Transverse colon (tissue), 4 donors: ENCODE results near the gene TP53I11. TPM values are rescaled to one million over a fixed set of nuclear protein-coding genes. Genes with fewer than 3 reads are reported as not detected.
A peak's percentile ranks its signal among the peaks of the same experiment; 100 is the strongest.

Experiments
- DNase-seq: peaks from one replicate; pipeline ENCODE4 v3.0.0-alpha.2; 2019
- H3K27ac ChIP-seq, 4 donors: fragments of 200-600 bp; sonication (generic); 2 replicates each; pipeline ENCODE4 v1.5.1; 2016 to 2018; ENCODE audit warnings: inconsistent platforms in 4 of 4
- H3K27me3 ChIP-seq: fragments of 200-600 bp; sonication (generic); 2 replicates; pipeline ENCODE4 v1.5.1; 2017; ENCODE audit warnings: inconsistent platforms
- H3K36me3 ChIP-seq, 4 donors: fragments of 200-600 bp; sonication (generic); 2 replicates each; pipeline ENCODE4 v1.5.1; 2017 to 2019; ENCODE audit warnings: inconsistent platforms in 4 of 4
- H3K4me1 ChIP-seq, 4 donors: fragments of 200-600 bp; sonication (generic); 2 replicates each; pipeline ENCODE4 v1.5.1; 2017 to 2020; ENCODE audit warnings: inconsistent platforms in 4 of 4
- H3K4me3 ChIP-seq, 4 donors: fragments of 200-600 bp; sonication (generic); 1 replicate in 1 of 4; 2 replicates in 3 of 4; pipeline versions ENCODE4 v1.5.1 to v1.6.1; 2017 to 2019; ENCODE audit warnings: inconsistent platforms in 4 of 4
- H3K9me3 ChIP-seq, 2 donors: fragments of 200-600 bp; sonication (generic); 2 replicates each; pipeline ENCODE4 v1.5.1; 2017 to 2019; ENCODE audit warnings: inconsistent platforms in 2 of 2
- EP300 ChIP-seq: sonication (generic); formaldehyde crosslinking; IDR thresholded peaks from one replicate; pipeline ENCODE4 v1.6.1; 2017; ENCODE audit warnings: antibody characterized with exemption, low read depth
- POLR2A ChIP-seq: fragments of 450-650 bp; IDR thresholded peaks from one replicate; pipeline ENCODE4 v1.6.1; 2016; ENCODE audit warnings: antibody characterized with exemption, mild to moderate bottlenecking, moderate library complexity
- POLR2AphosphoS5 ChIP-seq, 3 donors: sonication (generic); formaldehyde crosslinking; IDR thresholded peaks; one replicate each; pipeline ENCODE4 v1.6.1; 2016; ENCODE audit warnings: antibody characterized with exemption in 3 of 3
- WGBS, 2 donors: methylation state at CpG; one replicate each; pipeline ENCODE4 v1.1.5; 2018; ENCODE audit warnings: low coverage in 1 of 2; 5-methylcytosine and 5-hydroxymethylcytosine counted together
- in situ Hi-C, 4 donors: fragments of 200-750 bp; cut with MboI; loops; one replicate each; pipeline versions ENCODE4 v1.15.0 to v1.15.1; 2017; ENCODE audit warnings: low sequenced_read_pairs in 3 of 4, low pct_ligation_motif_present in 1 of 4, low pct_unique_long_range_greater_than_20kb in 1 of 4
- intact Hi-C: fragments of 100-400 bp; cut with DNase I; formaldehyde crosslinking; loops from one replicate; pipeline ENCODE4 v1.15.1; 2023; ENCODE audit warnings: low total_unique reads
- total RNA-seq, 4 donors: library from RNA; depleted of rRNA; stranded (reverse); fragments of >200 nt; gene quantifications; one replicate each; pipeline ENCODE4 v1.1.0, GENCODE V29; 2016
- TF ChIP-seq, protein P1 (sequence below), 5 experiments: fragments of 200-600 bp in 3 of 5; fragments of 450-650 bp in 2 of 5; sonication (generic) in 3 of 5; IDR thresholded peaks; 1 replicate in 2 of 5; 2 replicates in 3 of 5; pipeline ENCODE4 v1.5.1; 2016 to 2017; ENCODE audit warnings: antibody characterized with exemption in 5 of 5, inconsistent platforms in 3 of 5, mild to moderate bottlenecking in 2 of 5, moderate library complexity in 1 of 5

Gene TP53I11
- total RNA-seq, 4 donors from 2014 or later = 41.5 to 90.0 (median 56.4) TPM

GRCh38 chr11:44940835-44941234 is 9.8 kb downstream of the TP53I11 start:
- Histone ChIP-seq H3K27me3 (no peaks in the 10 kb centered on the region), H3K27ac (peak overlapping the region in 2 of 4 donors; percentile 5 to 14), H3K9me3 (no peaks in the 10 kb centered on the region), H3K36me3 (no peaks in the 10 kb centered on the region), H3K4me3 (no peak overlapping the region), H3K4me1 (peaks cover 9 to 30% (median 12%) of the 10 kb centered on the region in 4 donors)
- TF ChIP-seq POLR2AphosphoS5 (IDR thresholded peaks at IDR 0.05) (no peak), EP300 (no peak), POLR2A (no peak)
- TF ChIP-seq, protein P1, sequence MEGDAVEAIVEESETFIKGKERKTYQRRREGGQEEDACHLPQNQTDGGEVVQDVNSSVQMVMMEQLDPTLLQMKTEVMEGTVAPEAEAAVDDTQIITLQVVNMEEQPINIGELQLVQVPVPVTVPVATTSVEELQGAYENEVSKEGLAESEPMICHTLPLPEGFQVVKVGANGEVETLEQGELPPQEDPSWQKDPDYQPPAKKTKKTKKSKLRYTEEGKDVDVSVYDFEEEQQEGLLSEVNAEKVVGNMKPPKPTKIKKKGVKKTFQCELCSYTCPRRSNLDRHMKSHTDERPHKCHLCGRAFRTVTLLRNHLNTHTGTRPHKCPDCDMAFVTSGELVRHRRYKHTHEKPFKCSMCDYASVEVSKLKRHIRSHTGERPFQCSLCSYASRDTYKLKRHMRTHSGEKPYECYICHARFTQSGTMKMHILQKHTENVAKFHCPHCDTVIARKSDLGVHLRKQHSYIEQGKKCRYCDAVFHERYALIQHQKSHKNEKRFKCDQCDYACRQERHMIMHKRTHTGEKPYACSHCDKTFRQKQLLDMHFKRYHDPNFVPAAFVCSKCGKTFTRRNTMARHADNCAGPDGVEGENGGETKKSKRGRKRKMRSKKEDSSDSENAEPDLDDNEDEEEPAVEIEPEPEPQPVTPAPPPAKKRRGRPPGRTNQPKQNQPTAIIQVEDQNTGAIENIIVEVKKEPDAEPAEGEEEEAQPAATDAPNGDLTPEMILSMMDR (IDR thresholded peaks at IDR 0.05) = no peak
- no peak for DNase-seq
- intact Hi-C loops = no loop called here
- in situ Hi-C loops = loop anchor here in 2 of 4 donors (25.0 kb wide), 1 partner anchor 396 kb away; no protein-coding TSS in a partner anchor
- WGBS, 2 donors = 67 to 94% methylated on average over 1 to 9 of the region's 9 CpGs

DNA sequence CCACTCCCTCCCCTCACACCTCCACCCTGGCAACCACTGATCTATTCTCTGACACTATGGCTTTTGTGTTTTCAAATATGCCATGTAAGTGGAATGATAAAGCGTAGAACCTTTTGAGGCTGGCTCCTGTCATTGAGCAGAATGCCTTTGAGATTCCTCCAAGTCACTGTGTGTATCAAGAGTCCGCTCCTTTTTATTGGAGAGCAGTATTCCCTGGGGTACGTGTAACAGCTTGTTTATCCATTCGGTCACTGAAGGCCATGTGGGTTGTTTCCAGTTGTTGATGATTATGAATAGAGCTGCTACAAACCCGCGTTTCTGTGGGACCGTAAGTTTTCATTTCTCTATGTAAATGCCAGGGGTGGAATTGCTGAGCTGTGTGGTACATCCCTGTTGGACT is 10.3 kb downstream of the TP53I11 start:
- Histone ChIP-seq H3K36me3 (no peaks in the 10 kb centered on the region), H3K9me3 (no peaks in the 10 kb centered on the region), H3K27ac (peak overlapping the region in 2 of 4 donors; percentile 5 to 14), H3K4me3 (no peak overlapping the region), H3K27me3 (no peaks in the 10 kb centered on the region), H3K4me1 (peaks cover 9 to 30% (median 12%) of the 10 kb centered on the region in 4 donors)
- no peak for TF ChIP-seq POLR2A
- TF ChIP-seq POLR2AphosphoS5 (IDR thresholded peaks at IDR 0.05) = no peak
- TF ChIP-seq, protein P1 (IDR thresholded peaks at IDR 0.05) = no peak
- no peak for TF ChIP-seq EP300
- WGBS, 2 donors = 50 to 68% methylated on average over 2 to 7 of the region's 7 CpGs
- intact Hi-C loops = no loop called here
- in situ Hi-C loops = loop anchor here in 2 of 4 donors (25.0 kb wide), 1 partner anchor 397 kb away; no protein-coding TSS in a partner anchor
- DNase-seq = no peak

- in situ Hi-C loops = loop anchor here (5.0 to 25.0 kb wide), 4 partner anchors 162 to 397 kb away; no protein-coding TSS in a partner anchor
- H3K27ac ChIP-seq = peak overlapping the region in 1 of 4 donors; percentile 34
- peaks cover 9 to 28% (median 12%) of the 10 kb centered on the region in 4 donors for H3K4me1 ChIP-seq
- no peaks in the 10 kb centered on the region for H3K9me3 ChIP-seq
- no peak overlapping the region for H3K4me3 ChIP-seq
- no peak for DNase-seq
- no peaks in the 10 kb centered on the region for H3K27me3 ChIP-seq
- WGBS, 2 donors = 81 to 100% methylated on average over 1 to 22 of the region's 22 CpGs
- no peak for TF ChIP-seq POLR2AphosphoS5 (IDR thresholded peaks at IDR 0.05)
- TF ChIP-seq POLR2A = no peak
- TF ChIP-seq EP300 = no peak
- TF ChIP-seq, protein P1 (IDR thresholded peaks at IDR 0.05) = no peak
- intact Hi-C loops = no loop called here
- no peaks in the 10 kb centered on the region for H3K36me3 ChIP-seq
Measured at GRCh38 chr11:44939673-44940395, 10.8 kb downstream of the TP53I11 start.

GRCh38 chr11:44938066-44938691 is 12.5 kb downstream of the TP53I11 start:
- intact Hi-C loops (no loop called here), in situ Hi-C loops (loop anchor here (5.0 to 25.0 kb wide), 4 partner anchors 164 to 399 kb away; no protein-coding TSS in a partner anchor)
- no peaks in the 10 kb centered on the region for H3K36me3 ChIP-seq
- H3K4me1 ChIP-seq = peaks cover 4 to 12% (median 6%) of the 10 kb centered on the region in 4 donors
- TF ChIP-seq POLR2A = no peak
- WGBS, 2 donors = 90% methylated on average over 19 of the region's 19 CpGs; no CpG with 5 or more reads in 1 of the 2 donors
- H3K27ac ChIP-seq = no peak overlapping the region
- no peaks in the 10 kb centered on the region for H3K27me3 ChIP-seq
- no peaks in the 10 kb centered on the region for H3K9me3 ChIP-seq
- DNase-seq = no peak
- no peak overlapping the region for H3K4me3 ChIP-seq
